Liver (tissue), 2 donors: ENCODE data around the gene NXPH4.

Experiments used
- GABPA ChIP-seq, 2 donors: IDR thresholded peaks in 1 of 2; conservative IDR thresholded peaks in 1 of 2; 2 replicates each; pipeline ENCODE4 v1.6.1; 2016; ENCODE audit warnings: antibody characterized with exemption in 2 of 2, mild to moderate bottlenecking in 1 of 2, moderate library complexity in 1 of 2
- YY1 ChIP-seq: IDR thresholded peaks from 2 replicates; pipeline ENCODE4 v1.6.1; 2016; ENCODE audit warnings: antibody characterized with exemption, mild to moderate bottlenecking
- donor health status: healthy.

DNA sequence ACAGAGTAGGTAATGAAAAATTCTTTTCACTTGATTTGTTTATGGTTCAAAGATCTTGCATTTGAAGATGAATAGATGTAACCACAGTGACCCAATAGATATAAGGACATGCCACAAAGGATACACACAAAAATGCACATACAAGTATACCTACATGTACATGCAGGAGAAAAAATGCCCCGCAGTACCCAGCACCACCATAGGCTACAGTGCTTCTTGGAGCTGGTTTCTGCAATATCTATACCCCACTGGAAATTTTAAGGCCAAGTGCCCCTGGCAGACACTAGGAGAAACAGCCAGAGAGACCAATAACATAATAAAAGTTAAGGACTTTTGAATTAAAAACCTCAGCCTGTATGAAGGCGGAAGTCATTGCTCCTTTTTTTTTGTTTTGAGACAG, 46.5 kb downstream of the NXPH4 start:
- TF ChIP-seq GABPA (IDR thresholded peaks at IDR 0.05 in 1 of 2, conservative IDR thresholded peaks at IDR 0.05 in 1 of 2) (no peak), YY1 (no peak)
